SK-N-SH treated with all-trans-retinoic acid at 6 μM for 48 hours (cell line): ENCODE data around the gene FBXO38.
A peak's percentile ranks its signal among the peaks of the same experiment; 100 is the strongest.

Experiments
- ATAC-seq: fragments of 200-7000 bp; cut with Tn5 transposase; 3 replicates; pipeline ENCODE4 v1.9.1; 2020; ENCODE audit warnings: mild to moderate bottlenecking, moderate library complexity
- CREB5 ChIP-seq: fragments of 250-450 bp; sonication (Bioruptor Pico); IDR thresholded peaks from 2 replicates; pipeline ENCODE4 v1.5.1; 2020; ENCODE audit warnings: low read depth, mild to moderate bottlenecking, moderate library complexity
- CSDC2 ChIP-seq: fragments of 250-450 bp; sonication (Bioruptor Pico); IDR thresholded peaks from 2 replicates; pipeline ENCODE4 v1.5.0; 2020; ENCODE audit warnings: mild to moderate bottlenecking, moderate library complexity
- ISL1 ChIP-seq: fragments of 250-450 bp; sonication (Bioruptor Pico); IDR thresholded peaks from 2 replicates; pipeline ENCODE4 v2.1.2; 2022; ENCODE audit warnings: mild to moderate bottlenecking, moderate library complexity
- OSR1 ChIP-seq: fragments of 250-450 bp; sonication (Bioruptor Pico); IDR thresholded peaks from 2 replicates; pipeline ENCODE4 v1.8.0; 2022; ENCODE audit warnings: moderate library complexity, mild to moderate bottlenecking, inconsistent platforms
- PATZ1 ChIP-seq: fragments of 250-450 bp; sonication (Bioruptor Pico); IDR thresholded peaks from 2 replicates; pipeline ENCODE4 v1.8.0; 2020; ENCODE audit warnings: mild to moderate bottlenecking, moderate library complexity, borderline replicate concordance
- POU6F1 ChIP-seq: fragments of 250-450 bp; sonication (Bioruptor Pico); IDR thresholded peaks from 2 replicates; pipeline ENCODE4 v1.8.0; 2021; ENCODE audit warnings: low read depth, mild to moderate bottlenecking, moderate library complexity, borderline replicate concordance
- RARB ChIP-seq: fragments of 250-450 bp; sonication (Bioruptor Pico); IDR thresholded peaks from 2 replicates; pipeline ENCODE4 v1.8.0; 2021; ENCODE audit warnings: mild to moderate bottlenecking, moderate library complexity
- SNAI2 ChIP-seq: fragments of 250-450 bp; sonication (Bioruptor Pico); IDR thresholded peaks from 2 replicates; pipeline ENCODE4 v1.5.0; 2020; ENCODE audit warnings: mild to moderate bottlenecking, moderate library complexity
- TCF4 ChIP-seq: fragments of 250-450 bp; sonication (Bioruptor Pico); IDR thresholded peaks from 2 replicates; pipeline ENCODE4 v1.8.0; 2021; ENCODE audit warnings: mild to moderate bottlenecking, moderate library complexity, borderline replicate concordance
- TOX ChIP-seq: fragments of 250-450 bp; sonication (Bioruptor Pico); IDR thresholded peaks from 2 replicates; pipeline ENCODE4 v1.8.0; 2021; ENCODE audit warnings: mild to moderate bottlenecking, moderate library complexity, borderline replicate concordance
- TSHZ2 ChIP-seq: fragments of 250-450 bp; sonication (Bioruptor Pico); IDR thresholded peaks from 2 replicates; pipeline ENCODE4 v1.5.0; 2020; ENCODE audit warnings: mild to moderate bottlenecking, moderate library complexity
- ZC3H10 ChIP-seq: fragments of 250-450 bp; sonication (Bioruptor Pico); IDR thresholded peaks from 2 replicates; pipeline ENCODE4 v1.5.1; 2021; ENCODE audit warnings: mild to moderate bottlenecking, moderate library complexity
- ZFP3 ChIP-seq: fragments of 250-450 bp; sonication (Bioruptor Pico); IDR thresholded peaks from 2 replicates; pipeline ENCODE4 v1.5.0; 2020; ENCODE audit warnings: mild to moderate bottlenecking, moderate library complexity
- ZFP30 ChIP-seq: fragments of 450-650 bp; formaldehyde crosslinking; IDR thresholded peaks from 2 replicates; pipeline ENCODE4 v1.5.0; 2022; ENCODE audit warnings: mild to moderate bottlenecking, moderate library complexity
- ZNF565 ChIP-seq: fragments of 450-650 bp; formaldehyde crosslinking; conservative IDR thresholded peaks from 2 replicates; pipeline ENCODE4 v1.5.0; 2020; ENCODE audit warnings: low read depth, mild to moderate bottlenecking, moderate library complexity
- ZNF8 ChIP-seq: fragments of 450-650 bp; formaldehyde crosslinking; IDR thresholded peaks from 2 replicates; pipeline ENCODE4 v1.5.0; 2020; ENCODE audit warnings: mild to moderate bottlenecking, moderate library complexity
- TF ChIP-seq, protein P1 (sequence below): fragments of 250-450 bp; sonication (Bioruptor Pico); IDR thresholded peaks from 2 replicates; pipeline ENCODE4 v1.5.1; 2021; ENCODE audit warnings: mild to moderate bottlenecking, moderate library complexity

FBXO38 gene

GRCh38 chr5:148443241-148443640 is 59.5 kb downstream of the FBXO38 start (continued):
- TF ChIP-seq, protein P1, sequence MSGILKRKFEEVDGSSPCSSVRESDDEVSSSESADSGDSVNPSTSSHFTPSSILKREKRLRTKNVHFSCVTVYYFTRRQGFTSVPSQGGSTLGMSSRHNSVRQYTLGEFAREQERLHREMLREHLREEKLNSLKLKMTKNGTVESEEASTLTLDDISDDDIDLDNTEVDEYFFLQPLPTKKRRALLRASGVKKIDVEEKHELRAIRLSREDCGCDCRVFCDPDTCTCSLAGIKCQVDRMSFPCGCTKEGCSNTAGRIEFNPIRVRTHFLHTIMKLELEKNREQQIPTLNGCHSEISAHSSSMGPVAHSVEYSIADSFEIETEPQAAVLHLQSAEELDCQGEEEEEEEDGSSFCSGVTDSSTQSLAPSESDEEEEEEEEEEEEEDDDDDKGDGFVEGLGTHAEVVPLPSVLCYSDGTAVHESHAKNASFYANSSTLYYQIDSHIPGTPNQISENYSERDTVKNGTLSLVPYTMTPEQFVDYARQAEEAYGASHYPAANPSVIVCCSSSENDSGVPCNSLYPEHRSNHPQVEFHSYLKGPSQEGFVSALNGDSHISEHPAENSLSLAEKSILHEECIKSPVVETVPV (CRISPR knock-in tag), result no peak
- no peak for TF ChIP-seq TSHZ2 (CRISPR knock-in tag)
- TF ChIP-seq POU6F1, result no peak
- no peak for TF ChIP-seq ZNF565 (CRISPR knock-in tag)
- no peak for TF ChIP-seq CSDC2 (CRISPR knock-in tag)
- no peak for TF ChIP-seq ZNF8

DNA sequence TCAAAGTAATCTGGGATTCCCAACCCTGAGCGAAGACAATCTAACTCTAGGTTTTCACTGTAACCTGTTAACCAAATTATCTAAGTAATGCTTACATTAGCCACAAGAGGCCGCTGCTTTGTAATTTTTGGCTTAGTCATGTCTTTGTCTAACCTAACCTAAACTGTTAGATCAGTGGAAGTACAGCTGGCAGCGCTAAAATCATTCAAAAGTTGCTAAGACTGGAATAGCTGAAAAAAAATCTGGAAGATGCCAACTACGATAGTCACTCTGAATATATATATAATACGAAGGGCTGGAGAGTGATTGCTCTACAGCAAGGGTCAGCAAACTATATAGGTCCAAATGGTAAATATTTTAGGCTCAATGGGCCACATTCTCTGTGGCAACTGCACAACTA is 60.2 kb downstream of the FBXO38 start:
- peak; percentile 96 for ATAC-seq
- no peak for TF ChIP-seq CSDC2 (CRISPR knock-in tag)
- TF ChIP-seq SNAI2 (CRISPR knock-in tag), result no peak
- TF ChIP-seq RARB (CRISPR knock-in tag), result no peak
- TF ChIP-seq ZC3H10 (CRISPR knock-in tag), result no peak
- TF ChIP-seq OSR1 (CRISPR knock-in tag), result no peak
- TF ChIP-seq TSHZ2 (CRISPR knock-in tag), result no peak
- TF ChIP-seq ZFP30 (CRISPR knock-in tag), result no peak
- no peak for TF ChIP-seq ISL1 (CRISPR knock-in tag)
- no peak for TF ChIP-seq CREB5 (CRISPR knock-in tag)
- TF ChIP-seq POU6F1, result no peak
- no peak for TF ChIP-seq ZFP3
- TF ChIP-seq TOX (CRISPR knock-in tag), result no peak
- TF ChIP-seq TCF4, result no peak
- TF ChIP-seq PATZ1 (CRISPR knock-in tag), result no peak
